Kidney epithelial cell (primary cell): ENCODE data around the gene NME5. TPM values are rescaled to one million over a fixed set of nuclear protein-coding genes. Genes with fewer than 3 reads are reported as not detected.

Source experiments
- DNase-seq: peaks from one replicate; pipeline ENCODE4 v3.0.0-alpha.2; 2010; ENCODE audit warnings: low read depth
- H3K27me3 ChIP-seq: 2 replicates; pipeline ENCODE4 v1.6.0; 2011; ENCODE audit warnings: low read length; ENCODE audit not compliant: control insufficient read depth, insufficient read depth
- H3K36me3 ChIP-seq: 2 replicates; pipeline ENCODE4 v1.5.1; 2011; ENCODE audit warnings: low read length; ENCODE audit not compliant: control insufficient read depth, insufficient read depth
- H3K4me3 ChIP-seq: 2 replicates; pipeline ENCODE4 v1.5.1; 2011; ENCODE audit warnings: low read depth, mild to moderate bottlenecking, control low read depth, low read length
- total RNA-seq: library from RNA; depleted of rRNA; stranded (reverse); fragments of >200 nt; gene quantifications from 2 replicates; pipeline ENCODE4 v1.2.3, GENCODE V29; 2015
- TF ChIP-seq, protein P1 (sequence below): IDR thresholded peaks from 2 replicates; pipeline ENCODE4 v1.5.1; 2011; ENCODE audit warnings: mild to moderate bottlenecking, moderate library complexity, low read length, control low read depth, inconsistent platforms; ENCODE audit not compliant: insufficient read depth, poor library complexity, severe bottlenecking

NME5 gene
- total RNA-seq, 1 donor from 2014 or later: 4.6 TPM

DNA sequence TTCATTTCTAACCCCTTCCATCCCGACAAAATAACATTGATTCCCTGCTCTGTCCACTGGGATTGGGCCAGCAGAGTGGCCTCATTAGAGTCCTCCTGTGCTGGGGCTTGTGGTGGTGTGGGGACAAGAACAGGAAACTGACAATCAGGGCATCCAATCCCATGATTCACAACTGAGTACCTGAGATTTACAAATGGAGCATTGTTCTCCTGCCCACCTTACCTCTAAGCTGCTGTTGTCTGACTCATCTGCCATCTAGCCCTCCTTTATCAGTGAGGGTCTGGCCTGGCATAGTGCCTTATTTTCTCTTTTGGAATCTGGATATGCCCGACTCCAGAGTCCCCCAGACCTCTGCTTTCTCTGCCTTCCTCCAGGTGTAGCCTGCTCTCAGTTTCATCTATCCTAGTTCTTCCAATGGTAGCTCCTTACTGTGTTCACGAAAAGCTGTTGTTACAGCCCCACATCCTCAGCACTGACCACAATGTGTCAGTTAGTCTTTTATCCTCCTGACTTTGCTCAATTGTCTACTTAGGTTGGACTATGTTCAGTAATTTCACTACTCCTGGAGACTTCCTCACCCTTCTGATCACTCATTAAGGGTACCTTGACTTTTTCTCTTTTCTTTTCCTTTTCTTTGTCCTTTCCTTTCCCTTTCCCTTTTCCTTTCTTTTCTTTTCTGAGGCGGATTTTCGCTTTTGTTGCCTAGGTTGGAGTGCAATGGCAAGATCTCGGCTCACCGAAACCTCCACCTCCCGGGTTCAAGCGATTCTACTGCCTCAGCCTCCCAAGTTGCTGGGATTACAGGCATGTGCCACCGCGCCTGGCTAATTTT is 42.0 kb downstream of the NME5 start:
- TF ChIP-seq, protein P1, sequence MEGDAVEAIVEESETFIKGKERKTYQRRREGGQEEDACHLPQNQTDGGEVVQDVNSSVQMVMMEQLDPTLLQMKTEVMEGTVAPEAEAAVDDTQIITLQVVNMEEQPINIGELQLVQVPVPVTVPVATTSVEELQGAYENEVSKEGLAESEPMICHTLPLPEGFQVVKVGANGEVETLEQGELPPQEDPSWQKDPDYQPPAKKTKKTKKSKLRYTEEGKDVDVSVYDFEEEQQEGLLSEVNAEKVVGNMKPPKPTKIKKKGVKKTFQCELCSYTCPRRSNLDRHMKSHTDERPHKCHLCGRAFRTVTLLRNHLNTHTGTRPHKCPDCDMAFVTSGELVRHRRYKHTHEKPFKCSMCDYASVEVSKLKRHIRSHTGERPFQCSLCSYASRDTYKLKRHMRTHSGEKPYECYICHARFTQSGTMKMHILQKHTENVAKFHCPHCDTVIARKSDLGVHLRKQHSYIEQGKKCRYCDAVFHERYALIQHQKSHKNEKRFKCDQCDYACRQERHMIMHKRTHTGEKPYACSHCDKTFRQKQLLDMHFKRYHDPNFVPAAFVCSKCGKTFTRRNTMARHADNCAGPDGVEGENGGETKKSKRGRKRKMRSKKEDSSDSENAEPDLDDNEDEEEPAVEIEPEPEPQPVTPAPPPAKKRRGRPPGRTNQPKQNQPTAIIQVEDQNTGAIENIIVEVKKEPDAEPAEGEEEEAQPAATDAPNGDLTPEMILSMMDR: no peak
- no peaks in the 10 kb centered on the region for H3K36me3 ChIP-seq
- no peak overlapping the region for H3K4me3 ChIP-seq
- no peaks in the 10 kb centered on the region for H3K27me3 ChIP-seq
- DNase-seq: no peak

GRCh38 chr5:138096363-138096762 is 42.9 kb downstream of the NME5 start:
- no peaks in the 10 kb centered on the region for H3K27me3 ChIP-seq
- no peak overlapping the region for H3K4me3 ChIP-seq
- TF ChIP-seq, protein P1: no peak
- H3K36me3 ChIP-seq: no peaks in the 10 kb centered on the region
- no peak for DNase-seq

DNA sequence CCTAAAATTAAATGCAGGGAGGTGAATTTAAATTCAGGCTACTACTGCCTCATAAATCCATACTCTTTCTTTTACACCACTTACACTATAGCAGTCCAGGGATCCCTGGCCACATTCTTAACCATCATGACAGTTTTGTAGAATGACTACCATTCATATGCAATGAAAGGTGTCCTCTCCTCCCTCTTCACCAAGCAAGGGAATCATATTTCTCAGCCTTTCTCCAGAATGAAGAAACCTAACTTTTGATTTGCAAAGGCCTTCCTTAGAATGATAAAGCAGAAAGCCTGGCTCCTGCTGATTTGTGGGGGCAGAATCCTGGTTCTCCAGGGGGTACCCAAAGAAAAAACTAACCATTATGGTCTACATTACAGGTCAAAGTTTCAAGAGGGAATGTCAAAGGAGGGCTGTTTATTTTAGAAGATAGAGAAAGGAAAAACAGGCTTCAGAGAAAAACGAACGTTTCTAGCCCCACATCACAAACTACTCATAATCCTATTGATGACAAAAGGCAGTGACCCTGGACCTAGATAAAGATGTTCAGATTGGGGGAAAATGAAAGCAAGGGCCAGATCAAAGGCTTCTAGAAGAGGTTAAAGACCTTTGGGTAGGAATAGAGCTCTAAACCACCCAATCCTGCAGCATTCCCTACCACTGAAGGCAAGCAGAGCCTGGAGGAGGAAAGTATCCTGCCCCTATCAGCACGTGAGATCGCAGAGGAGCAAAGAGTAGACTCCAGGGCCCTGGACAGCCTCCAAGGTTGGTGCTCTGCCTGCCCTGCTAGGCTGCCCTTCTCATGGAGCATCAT is 43.9 kb downstream of the NME5 start:
- TF ChIP-seq, protein P1: no peak
- H3K27me3 ChIP-seq: no peaks in the 10 kb centered on the region
- H3K4me3 ChIP-seq: no peak overlapping the region
- no peak for DNase-seq
- no peaks in the 10 kb centered on the region for H3K36me3 ChIP-seq

- no peak for DNase-seq
- Histone ChIP-seq H3K27me3 (peaks cover 2% of the 10 kb centered on the region), H3K4me3 (no peak overlapping the region), H3K36me3 (no peaks in the 10 kb centered on the region)
- TF ChIP-seq, protein P1: no peak
These were observed 46.2 kb downstream of the NME5 start for GRCh38 chr5:138093036-138093435.

- Histone ChIP-seq H3K27me3 (peaks cover 2% of the 10 kb centered on the region), H3K36me3 (no peaks in the 10 kb centered on the region), H3K4me3 (no peak overlapping the region)
- DNase-seq: no peak
- TF ChIP-seq, protein P1: no peak
These were observed 46.9 kb downstream of the NME5 start for GRCh38 chr5:138092301-138092700.

- Histone ChIP-seq H3K27me3 (peaks cover 2% of the 10 kb centered on the region), H3K4me3 (no peak overlapping the region), H3K36me3 (no peaks in the 10 kb centered on the region)
- no peak for DNase-seq
- TF ChIP-seq, protein P1: no peak
These were observed 47.5 kb downstream of the NME5 start for GRCh38 chr5:138091685-138092084.
